Ammon's horn (tissue), 1 donor: ENCODE measurements around the gene MORC3.
"Not testable (repeated sequence)": the region's sequence is repeated elsewhere in the genome, so short reads cannot be mapped to it uniquely, and the experiment has no call there.

Experiments used
- DNase-seq: peaks from one replicate; pipeline ENCODE4 v3.0.0-alpha.2; 2016; ENCODE audit warnings: low spot score

MORC3 gene

GRCh38 chr21:36385233-36386030 lies 65.4 kb downstream of the MORC3 start, which contains the start of gene CHAF1B:
Gene CHAF1B (plus strand): TSS chr21:36385392. CDS start chr21:36386137, 745 bp downstream.
- peak; percentile 73 for DNase-seq

GRCh38 chr21:36386031-36386642 lies 66.1 kb downstream of the MORC3 start:
- no peak for DNase-seq

GRCh38 chr21:36388096-36388495 lies 68.1 kb downstream of the MORC3 start:
- DNase-seq = no peak

- DNase-seq = peak; percentile 62
Observed at GRCh38 chr21:36388835-36389234, 68.8 kb downstream of the MORC3 start.

- not testable (repeated sequence) for DNase-seq
Observed at GRCh38 chr21:36391649-36392048, 71.7 kb downstream of the MORC3 start.

GRCh38 chr21:36395353-36396111 lies 75.5 kb downstream of the MORC3 start:
- no peak for DNase-seq

- no peak for DNase-seq
Observed at GRCh38 chr21:36396325-36396724, 76.3 kb downstream of the MORC3 start.

- DNase-seq = no peak
Observed at GRCh38 chr21:36396971-36397370, 77.0 kb downstream of the MORC3 start.

GRCh38 chr21:36397606-36398005 lies 77.6 kb downstream of the MORC3 start:
- DNase-seq = no peak

- not testable (repeated sequence) for DNase-seq
Observed at GRCh38 chr21:36399736-36400135, 79.7 kb downstream of the MORC3 start.

GRCh38 chr21:36400719-36401118 lies 80.7 kb downstream of the MORC3 start:
- DNase-seq = no peak

GRCh38 chr21:36402339-36402738 lies 82.3 kb downstream of the MORC3 start:
- DNase-seq = no peak

- no peak for DNase-seq
Observed at GRCh38 chr21:36403713-36404112, 83.7 kb downstream of the MORC3 start.

GRCh38 chr21:36408568-36408967 lies 88.6 kb downstream of the MORC3 start:
- DNase-seq = no peak

GRCh38 chr21:36411301-36411700 lies 91.3 kb downstream of the MORC3 start:
- no peak for DNase-seq

GRCh38 chr21:36412916-36413315 lies 92.9 kb downstream of the MORC3 start:
- no peak for DNase-seq

GRCh38 chr21:36415375-36415774 lies 95.4 kb downstream of the MORC3 start:
- DNase-seq = no peak

GRCh38 chr21:36419241-36419640 lies 99.2 kb downstream of the MORC3 start:
- DNase-seq = no peak

GRCh38 chr21:36419996-36420395 lies 100.0 kb downstream of the MORC3 start:
- peak; percentile 92 for DNase-seq

- DNase-seq = no peak
Observed at GRCh38 chr21:36420571-36421339, 100.8 kb downstream of the MORC3 start.

GRCh38 chr21:36422279-36423098 lies 102.5 kb downstream of the MORC3 start:
- no peak for DNase-seq
